Measurements from ENCODE around the gene DTYMK. TPM values are rescaled to one million over a fixed set of nuclear protein-coding genes. Genes with fewer than 3 reads are reported as not detected.

The DTYMK gene
- polyA plus RNA-seq, 1 of the 3 experiments (the other 2 are of a cell fraction) = 51.1 TPM

- ChIA-PET POLR2A (interaction anchor here (2.1 kb wide), 1 partner anchor 132 kb away, joined by 4 read pairs; no protein-coding TSS in a partner anchor), CTCF (interaction anchor here (0.6 to 1.0 kb wide), 3 partner anchors 22 to 1149 kb away, joined by 3 read pairs; no protein-coding TSS in a partner anchor)
- Histone ChIP-seq H3K4me2 (peak overlapping the region; percentile 98), H3K9me3 (no peaks in the 10 kb centered on the region), H3K4me1 (ENCODE audit: control insufficient read depth in 1 of 2, insufficient read depth in 2 of 2, low read depth in 1 of 2, low read length in 1 of 2) (peaks cover 3 to 22% of the 10 kb centered on the region in 2 experiments), H4K20me1 (ENCODE audit: insufficient read depth) (peaks cover 50% of the 10 kb centered on the region), H3K4me3 (ENCODE audit: low read depth in 2 of 2, low read length in 1 of 2) (peak overlapping the region; percentile 92 to 96), H3F3A (replicated peaks; ENCODE audit: insufficient read depth) (peaks cover 4% of the 10 kb centered on the region), H3K9me2 (no peaks in the 10 kb centered on the region), H3K79me2 (ENCODE audit: insufficient read depth) (peaks cover 90% of the 10 kb centered on the region), H3K27me3 (ENCODE audit: insufficient read depth) (no peaks in the 10 kb centered on the region), H3K9ac (peak overlapping the region; percentile 78; the same call in 1 of the 2 replicates), H3K27ac (ENCODE audit: low read depth in 2 of 2, low read length in 1 of 2) (peak overlapping the region; percentile 50 to 99; a peak in 3 of 4 replicates), H2AFZ (ENCODE audit: low read depth) (peak overlapping the region; percentile 22; the same call in 1 of the 2 replicates), H3K36me3 (replicated peaks in 1 of 2; ENCODE audit: control insufficient read depth in 1 of 2, insufficient read depth in 2 of 2, low read length in 1 of 2) (peaks cover 17 to 29% of the 10 kb centered on the region in 2 experiments)
- DNase-seq = peak; percentile 79
- TF ChIP-seq TAF1 (IDR thresholded peaks at IDR 0.05; ENCODE audit: borderline replicate concordance, low read depth, low read length) (no peak), RFX5 (IDR thresholded peaks at IDR 0.05; ENCODE audit: low read length) (no peak), MXI1 (IDR thresholded peaks at IDR 0.05; ENCODE audit: low read depth, low read length) (peak; percentile 86), IRF3 (IDR thresholded peaks at IDR 0.05; ENCODE audit: low read depth, low read length) (no peak), USF1 (IDR thresholded peaks at IDR 0.05; ENCODE audit: borderline replicate concordance, low read depth) (no peak), NRF1 (IDR thresholded peaks at IDR 0.05; ENCODE audit: low read depth, low read length) (no peak), JUND (IDR thresholded peaks at IDR 0.05) (no peak), MAX (IDR thresholded peaks at IDR 0.05; ENCODE audit: low read depth) (0 out of 2 replicates have a peak, but pooled peaks have one; percentile 10), USF2 (IDR thresholded peaks at IDR 0.05; ENCODE audit: borderline replicate concordance, low read depth, low read length) (no peak), SIN3A (IDR thresholded peaks at IDR 0.05; ENCODE audit: borderline replicate concordance, low read depth, low read length) (peak; percentile 11; the same call in 1 of the 2 replicates), TEAD4 (IDR thresholded peaks at IDR 0.05; ENCODE audit: borderline replicate concordance, insufficient read depth) (no peak), RXRA (IDR thresholded peaks at IDR 0.05; ENCODE audit: borderline replicate concordance, low read depth) (no peak), ELF1 (IDR thresholded peaks at IDR 0.05) (no peak), FOXM1 (IDR thresholded peaks at IDR 0.05; ENCODE audit: low read depth) (no peak), NFIC (IDR thresholded peaks at IDR 0.05; ENCODE audit: borderline replicate concordance) (no peak), EZH2phosphoT487 (IDR thresholded peaks at IDR 0.05; ENCODE audit: borderline replicate concordance, low read depth) (no peak)
- WGBS (ENCODE audit: low lambda C conversion rate) = 1% methylated on average over 34 of the region's 97 CpGs
These were observed 50.2 kb downstream of the DTYMK start for GRCh38 chr2:241636182-241637017.
